Esophagus squamous epithelium (tissue), 4 donors: Measurements from ENCODE around the gene ESRRB.

ENCODE experiments used
- POLR2A ChIP-seq, 4 donors: fragments of 450-650 bp; IDR thresholded peaks; one replicate each; pipeline ENCODE4 v1.6.1; 2017; ENCODE audit warnings: antibody characterized with exemption in 4 of 4, mild to moderate bottlenecking in 4 of 4, moderate library complexity in 3 of 4
- TF ChIP-seq, protein P1 (sequence below), 6 experiments: fragments of 450-650 bp in 4 of 6; fragments of 200-600 bp in 2 of 6; sonication (generic) in 2 of 6; IDR thresholded peaks; one replicate each; pipeline ENCODE4 v1.5.1; 2016 to 2019; ENCODE audit warnings: antibody characterized with exemption in 6 of 6, mild to moderate bottlenecking in 4 of 6, moderate library complexity in 4 of 6

GRCh38 chr14:76339728-76340615 lies 36.0 kb upstream of the ESRRB start:
- TF ChIP-seq, protein P1, sequence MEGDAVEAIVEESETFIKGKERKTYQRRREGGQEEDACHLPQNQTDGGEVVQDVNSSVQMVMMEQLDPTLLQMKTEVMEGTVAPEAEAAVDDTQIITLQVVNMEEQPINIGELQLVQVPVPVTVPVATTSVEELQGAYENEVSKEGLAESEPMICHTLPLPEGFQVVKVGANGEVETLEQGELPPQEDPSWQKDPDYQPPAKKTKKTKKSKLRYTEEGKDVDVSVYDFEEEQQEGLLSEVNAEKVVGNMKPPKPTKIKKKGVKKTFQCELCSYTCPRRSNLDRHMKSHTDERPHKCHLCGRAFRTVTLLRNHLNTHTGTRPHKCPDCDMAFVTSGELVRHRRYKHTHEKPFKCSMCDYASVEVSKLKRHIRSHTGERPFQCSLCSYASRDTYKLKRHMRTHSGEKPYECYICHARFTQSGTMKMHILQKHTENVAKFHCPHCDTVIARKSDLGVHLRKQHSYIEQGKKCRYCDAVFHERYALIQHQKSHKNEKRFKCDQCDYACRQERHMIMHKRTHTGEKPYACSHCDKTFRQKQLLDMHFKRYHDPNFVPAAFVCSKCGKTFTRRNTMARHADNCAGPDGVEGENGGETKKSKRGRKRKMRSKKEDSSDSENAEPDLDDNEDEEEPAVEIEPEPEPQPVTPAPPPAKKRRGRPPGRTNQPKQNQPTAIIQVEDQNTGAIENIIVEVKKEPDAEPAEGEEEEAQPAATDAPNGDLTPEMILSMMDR (IDR thresholded peaks at IDR 0.05) = no peak
- no peak for TF ChIP-seq POLR2A (IDR thresholded peaks at IDR 0.05)
